Fibroblast of gingiva (primary cell): Measurements from ENCODE around the gene LRRC32.
"Not testable (repeated sequence)": the region's sequence is repeated elsewhere in the genome, so short reads cannot be mapped to it uniquely, and the experiment has no call there.

Source experiments
- DNase-seq: peaks from one replicate; pipeline ENCODE4 v3.0.0-alpha.2; 2011; ENCODE audit warnings: low read depth

The LRRC32 gene

GRCh38 chr11:76648061-76648460 lies 22.5 kb downstream of the LRRC32 start:
- no peak for DNase-seq

GRCh38 chr11:76646882-76647534 lies 23.5 kb downstream of the LRRC32 start:
- DNase-seq = no peak

DNA sequence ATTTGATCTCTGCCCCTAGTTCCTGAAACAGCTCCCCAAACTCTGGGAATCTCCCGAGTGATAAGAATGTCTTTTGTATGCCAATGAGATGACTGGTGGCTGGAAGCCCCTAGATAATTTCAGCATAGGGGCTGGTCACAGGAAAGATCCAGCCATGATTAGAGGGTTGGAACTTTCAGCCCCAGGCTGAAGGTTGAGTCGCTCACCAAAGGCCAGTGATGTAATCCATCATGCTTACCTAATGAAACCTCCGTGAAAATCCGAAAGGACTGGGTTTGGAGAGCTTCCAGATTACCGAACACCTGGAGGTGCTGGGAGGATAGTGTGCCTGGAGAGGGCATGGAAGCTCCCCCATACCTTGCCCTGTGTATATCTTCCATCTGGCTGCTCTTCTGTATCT lies 26.0 kb downstream of the LRRC32 start:
- no peak for DNase-seq

DNA sequence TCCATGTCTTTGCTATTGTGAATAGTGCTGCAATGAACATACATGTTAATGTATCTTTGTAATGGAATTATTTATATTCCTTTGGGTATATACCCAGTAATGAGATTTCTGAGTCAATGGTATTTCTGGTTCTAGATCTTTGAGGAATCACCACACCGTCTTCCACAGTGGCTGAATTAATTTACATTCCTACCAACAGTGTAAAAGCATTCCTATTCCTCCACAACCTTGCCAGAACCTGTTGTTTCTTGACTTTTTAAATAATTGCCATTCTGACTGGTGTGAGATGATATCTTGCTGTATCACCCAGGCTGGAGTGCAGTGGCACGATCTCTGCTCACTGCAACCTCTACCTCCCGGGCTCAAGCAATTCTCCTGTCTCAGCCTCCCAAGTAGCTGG lies 26.8 kb downstream of the LRRC32 start:
- not testable (repeated sequence) for DNase-seq

DNA sequence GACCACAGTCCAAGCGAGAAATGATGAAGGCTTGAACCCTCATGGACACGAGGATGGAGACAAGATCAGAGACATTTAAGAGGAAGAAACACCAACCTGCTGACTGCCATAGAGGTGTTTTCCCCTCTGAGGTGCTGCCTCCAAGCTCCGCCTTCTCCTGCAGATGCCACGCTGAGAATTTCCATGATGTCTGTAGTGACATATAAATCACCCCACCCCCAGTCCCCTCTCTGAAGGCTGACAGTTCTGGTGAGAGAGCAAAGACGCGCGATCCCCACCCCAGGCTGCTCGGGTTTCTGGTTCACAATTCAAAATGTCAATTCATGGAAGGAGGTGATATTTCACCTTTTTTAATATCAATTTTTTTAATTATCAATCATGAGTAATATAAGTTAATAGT lies 28.2 kb downstream of the LRRC32 start:
- no peak for DNase-seq

DNA sequence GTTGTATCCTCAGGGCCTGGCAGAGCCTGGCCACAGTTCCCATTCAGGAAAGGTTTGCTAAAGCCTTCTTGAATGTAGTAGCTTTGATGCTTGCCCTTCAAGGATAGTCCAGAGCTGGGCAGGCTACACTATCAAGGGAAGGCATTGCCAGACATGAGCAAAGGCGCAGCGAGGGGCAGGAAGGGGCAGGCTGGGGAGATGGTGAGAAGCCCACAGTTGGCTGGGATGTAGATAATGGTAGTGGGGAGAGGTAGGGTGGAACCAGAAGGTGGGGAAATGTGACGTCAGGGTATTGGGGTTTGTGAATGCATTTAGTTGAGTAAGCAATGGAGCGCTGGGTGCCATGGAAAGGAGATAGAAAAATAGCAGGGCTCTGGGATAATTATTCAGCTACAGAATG lies 28.6 kb downstream of the LRRC32 start:
- DNase-seq = no peak

- DNase-seq = no peak
Measured at GRCh38 chr11:76640501-76640900, 30.0 kb downstream of the LRRC32 start.

DNA sequence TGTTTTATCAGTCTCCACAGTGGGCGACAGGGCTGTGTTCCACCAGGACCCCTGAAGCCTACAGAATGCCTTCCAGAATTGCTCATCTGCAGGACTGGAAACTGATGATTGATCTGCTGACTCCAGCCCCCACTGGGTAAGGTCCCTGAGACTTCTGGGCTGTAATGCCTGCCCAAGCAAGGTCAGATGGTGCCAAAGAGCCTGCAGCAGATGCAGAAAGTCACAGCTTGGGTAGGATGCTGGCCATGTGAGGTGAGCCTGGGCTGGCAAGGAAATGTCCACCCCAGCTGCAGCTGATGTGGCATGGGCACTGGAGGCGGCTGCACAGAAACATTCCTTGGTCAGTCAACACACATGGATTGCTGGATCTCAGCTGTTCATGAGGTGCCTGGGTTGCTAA lies 30.9 kb downstream of the LRRC32 start:
- no peak for DNase-seq

- no peak for DNase-seq
Measured at GRCh38 chr11:76638270-76639197, 32.0 kb downstream of the LRRC32 start.

- no peak for DNase-seq
Measured at GRCh38 chr11:76637491-76638269, 32.9 kb downstream of the LRRC32 start.

- no peak for DNase-seq
Measured at GRCh38 chr11:76636826-76637460, 33.6 kb downstream of the LRRC32 start.

- no peak for DNase-seq
Measured at GRCh38 chr11:76635991-76636738, 34.4 kb downstream of the LRRC32 start.

DNA sequence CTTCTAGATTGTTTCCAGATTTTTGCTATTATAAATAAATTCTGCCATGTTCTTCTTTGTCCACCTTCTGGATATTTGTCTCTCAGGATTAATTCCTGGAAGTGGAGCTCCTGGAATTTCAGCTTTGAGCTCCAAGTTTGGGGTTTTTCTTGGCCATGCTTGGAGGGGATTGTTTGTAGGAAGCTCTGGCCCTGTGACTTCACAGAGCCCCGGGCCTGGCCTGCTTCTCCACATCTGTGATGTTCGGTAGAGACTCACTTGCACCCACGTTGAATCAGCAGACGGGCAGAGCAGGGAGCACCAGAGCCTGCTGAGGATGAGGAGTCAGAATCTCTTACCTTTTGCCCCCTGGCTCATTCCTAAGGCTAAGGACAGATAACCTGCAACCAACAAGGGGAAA lies 35.7 kb downstream of the LRRC32 start:
- no peak for DNase-seq

DNA sequence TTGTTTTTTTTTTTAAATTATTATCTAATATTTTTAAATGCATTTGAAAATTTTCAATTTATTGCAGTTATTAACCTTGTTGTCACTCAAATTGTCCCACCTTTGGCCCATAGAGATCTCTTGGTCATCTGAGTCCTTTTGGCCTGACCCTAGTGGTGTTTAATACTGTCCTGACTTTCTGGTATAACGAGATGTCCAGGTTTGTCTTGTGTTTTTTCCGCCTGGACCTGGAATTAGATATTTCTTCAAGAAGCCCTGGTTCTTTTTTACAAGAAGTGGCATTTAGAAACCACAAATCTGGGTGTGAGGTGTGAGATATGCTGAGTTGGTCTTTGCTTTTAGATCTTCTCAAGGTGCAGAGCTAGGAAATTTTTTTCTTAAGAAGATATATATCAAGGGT lies 38.1 kb downstream of the LRRC32 start:
- no peak for DNase-seq

- DNase-seq = no peak
Measured at GRCh38 chr11:76631566-76632308, 38.8 kb downstream of the LRRC32 start.

- DNase-seq = no peak
Measured at GRCh38 chr11:76630600-76631281, 39.8 kb downstream of the LRRC32 start.

DNA sequence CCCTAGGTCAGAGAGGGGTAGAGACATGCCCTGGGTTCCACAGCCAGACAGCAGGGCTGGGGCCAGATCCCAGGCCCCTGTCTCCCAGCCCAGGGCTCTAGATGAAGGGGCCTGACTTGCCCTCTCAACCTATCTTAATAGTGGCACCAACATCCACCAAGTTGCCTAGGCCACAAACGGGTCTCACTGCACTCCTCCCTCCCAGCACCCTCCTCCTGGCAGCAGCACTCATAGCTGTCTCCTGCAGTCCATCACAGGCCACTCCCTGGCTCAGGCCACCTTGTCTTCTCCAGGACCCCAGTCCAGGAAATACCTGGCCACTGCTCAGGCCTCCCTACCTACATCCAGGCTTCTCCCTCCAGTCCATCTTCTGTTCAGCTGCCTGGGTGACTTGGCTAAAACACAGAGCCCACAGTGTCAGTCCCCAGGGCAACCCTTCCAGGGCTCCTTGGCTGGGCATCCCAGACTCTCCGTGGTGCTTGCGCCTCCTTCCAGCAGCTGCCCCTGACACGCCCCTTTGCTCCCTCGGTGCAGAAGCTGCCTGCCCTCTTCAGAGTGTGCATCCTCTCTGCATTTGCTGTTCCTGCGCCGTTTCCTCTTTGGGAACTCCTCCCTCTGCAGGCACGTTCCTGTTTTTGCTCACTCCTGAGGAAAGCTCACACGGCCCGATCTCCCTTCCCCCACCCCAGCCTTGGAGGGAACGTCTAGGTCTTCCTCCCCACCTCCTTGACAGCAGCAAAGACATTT lies 40.5 kb downstream of the LRRC32 start:
- no peak for DNase-seq

DNA sequence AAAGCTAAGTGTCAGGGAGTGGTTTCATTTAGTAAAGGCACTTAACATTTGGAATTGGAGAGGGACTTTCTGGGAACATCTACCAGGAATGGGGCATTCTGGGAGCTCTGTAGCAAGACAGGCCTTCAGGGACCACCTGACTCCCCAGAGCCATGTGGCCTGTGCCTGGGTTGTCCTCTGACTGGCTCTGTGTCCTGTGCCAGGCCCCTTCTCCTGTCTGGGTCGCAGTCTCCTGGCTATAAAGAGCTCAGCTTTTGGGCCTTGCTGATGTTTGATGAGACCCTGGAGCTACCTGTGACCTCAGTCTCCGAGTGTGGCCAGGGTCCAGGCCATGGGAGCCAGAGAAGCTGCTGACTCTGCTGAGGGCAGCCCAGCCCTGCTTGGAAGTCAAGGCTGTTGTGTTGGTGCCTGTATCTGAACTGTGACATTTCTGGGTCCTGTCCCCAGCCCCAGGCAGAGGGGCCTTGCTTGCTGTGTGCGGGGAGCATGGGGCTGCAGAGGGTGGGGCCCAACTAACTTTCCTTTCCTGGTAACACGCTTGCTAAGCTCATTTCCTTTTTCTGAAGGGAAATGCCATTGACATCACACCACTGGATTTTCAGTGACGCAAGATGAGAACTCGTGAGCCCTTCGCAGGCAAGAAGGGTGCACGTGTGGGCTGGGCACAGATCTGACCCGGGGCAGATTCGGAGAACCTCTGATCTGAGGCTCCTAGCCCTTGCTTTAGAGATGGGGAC lies 41.3 kb downstream of the LRRC32 start:
- peak; percentile 35 for DNase-seq
